ENCODE data around the gene DNAJC13.
"Not testable (repeated sequence)": the region's sequence is repeated elsewhere in the genome, so short reads cannot be mapped to it uniquely, and the experiment has no call there.

The DNAJC13 gene, protein sequence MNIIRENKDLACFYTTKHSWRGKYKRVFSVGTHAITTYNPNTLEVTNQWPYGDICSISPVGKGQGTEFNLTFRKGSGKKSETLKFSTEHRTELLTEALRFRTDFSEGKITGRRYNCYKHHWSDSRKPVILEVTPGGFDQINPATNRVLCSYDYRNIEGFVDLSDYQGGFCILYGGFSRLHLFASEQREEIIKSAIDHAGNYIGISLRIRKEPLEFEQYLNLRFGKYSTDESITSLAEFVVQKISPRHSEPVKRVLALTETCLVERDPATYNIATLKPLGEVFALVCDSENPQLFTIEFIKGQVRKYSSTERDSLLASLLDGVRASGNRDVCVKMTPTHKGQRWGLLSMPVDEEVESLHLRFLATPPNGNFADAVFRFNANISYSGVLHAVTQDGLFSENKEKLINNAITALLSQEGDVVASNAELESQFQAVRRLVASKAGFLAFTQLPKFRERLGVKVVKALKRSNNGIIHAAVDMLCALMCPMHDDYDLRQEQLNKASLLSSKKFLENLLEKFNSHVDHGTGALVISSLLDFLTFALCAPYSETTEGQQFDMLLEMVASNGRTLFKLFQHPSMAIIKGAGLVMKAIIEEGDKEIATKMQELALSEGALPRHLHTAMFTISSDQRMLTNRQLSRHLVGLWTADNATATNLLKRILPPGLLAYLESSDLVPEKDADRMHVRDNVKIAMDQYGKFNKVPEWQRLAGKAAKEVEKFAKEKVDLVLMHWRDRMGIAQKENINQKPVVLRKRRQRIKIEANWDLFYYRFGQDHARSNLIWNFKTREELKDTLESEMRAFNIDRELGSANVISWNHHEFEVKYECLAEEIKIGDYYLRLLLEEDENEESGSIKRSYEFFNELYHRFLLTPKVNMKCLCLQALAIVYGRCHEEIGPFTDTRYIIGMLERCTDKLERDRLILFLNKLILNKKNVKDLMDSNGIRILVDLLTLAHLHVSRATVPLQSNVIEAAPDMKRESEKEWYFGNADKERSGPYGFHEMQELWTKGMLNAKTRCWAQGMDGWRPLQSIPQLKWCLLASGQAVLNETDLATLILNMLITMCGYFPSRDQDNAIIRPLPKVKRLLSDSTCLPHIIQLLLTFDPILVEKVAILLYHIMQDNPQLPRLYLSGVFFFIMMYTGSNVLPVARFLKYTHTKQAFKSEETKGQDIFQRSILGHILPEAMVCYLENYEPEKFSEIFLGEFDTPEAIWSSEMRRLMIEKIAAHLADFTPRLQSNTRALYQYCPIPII (N-terminal part only)

DNA sequence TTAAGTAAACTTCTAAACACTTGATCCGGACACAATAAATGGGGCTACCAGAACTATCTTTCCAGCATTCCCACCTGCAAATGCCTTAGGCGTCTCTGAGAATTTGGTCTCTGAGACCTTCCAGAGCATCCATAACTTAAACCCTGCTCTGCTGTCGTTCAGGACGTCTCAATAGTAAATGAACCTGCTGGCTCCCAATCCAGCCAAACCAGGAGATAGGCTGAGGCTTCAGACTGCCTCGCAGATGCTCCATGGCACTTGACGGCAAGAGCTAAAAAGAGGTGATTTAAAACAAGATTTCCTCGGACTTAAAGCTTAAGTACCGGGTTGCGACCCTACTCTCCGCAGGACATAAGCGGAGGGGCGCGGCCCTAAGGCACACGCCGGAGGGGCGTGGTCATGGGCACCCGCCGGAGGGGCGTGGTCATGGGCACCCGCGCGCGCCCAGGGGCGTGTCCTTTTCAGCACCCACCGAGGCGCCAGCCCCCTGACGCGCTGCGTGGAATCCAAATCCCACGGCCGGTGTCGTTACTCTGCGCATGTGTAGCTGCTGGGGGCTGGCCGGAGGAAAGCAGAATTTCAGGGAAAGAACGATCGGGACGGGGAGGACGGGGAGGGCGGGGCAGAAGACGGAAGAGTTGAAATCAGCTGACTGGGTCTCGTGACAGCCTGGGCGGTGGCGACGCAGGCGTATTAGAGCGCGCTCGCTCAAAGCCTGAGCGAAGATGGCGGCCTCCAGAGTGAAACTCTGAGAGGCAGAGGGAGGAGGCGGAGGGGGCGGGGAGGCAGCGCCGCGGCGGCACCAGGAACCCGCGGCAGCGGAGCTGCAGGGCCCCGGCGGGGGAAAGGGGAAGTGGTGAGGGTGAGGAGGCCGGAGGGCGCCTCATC lies at the start of gene DNAJC13:
DNAJC13 (plus strand) TSS at position 696 of the 888 bp plus-strand sequence. CDS start 17,049 bp downstream, outside the sequence.
- peak; percentile 87 for DNase-seq

GRCh38 chr3:132368515-132368914 lies 48.8 kb upstream of the DNAJC13 start:
- no peak for DNase-seq

DNA sequence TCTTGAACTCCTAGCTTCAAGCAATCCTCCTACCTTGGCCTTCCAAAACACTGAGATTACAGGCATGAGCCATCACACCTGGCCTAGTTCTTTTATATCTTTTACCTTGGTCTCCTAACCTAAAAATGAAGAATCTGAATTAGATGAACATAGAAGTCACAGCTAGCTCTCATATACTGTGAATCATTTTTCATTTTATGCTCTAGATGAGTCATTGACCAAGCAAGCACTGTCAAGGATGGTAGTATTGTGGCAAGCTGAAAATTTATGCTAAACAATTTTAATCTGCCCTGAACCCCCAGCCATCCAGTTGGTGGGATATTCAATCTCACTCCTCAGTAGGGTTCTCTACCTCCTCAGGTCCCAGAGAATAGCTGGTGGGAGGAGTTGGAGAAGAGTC lies 48.3 kb upstream of the DNAJC13 start:
- DNase-seq: no peak

GRCh38 chr3:132376945-132377354 lies 40.4 kb upstream of the DNAJC13 start:
- DNase-seq: not testable (repeated sequence)

DNA sequence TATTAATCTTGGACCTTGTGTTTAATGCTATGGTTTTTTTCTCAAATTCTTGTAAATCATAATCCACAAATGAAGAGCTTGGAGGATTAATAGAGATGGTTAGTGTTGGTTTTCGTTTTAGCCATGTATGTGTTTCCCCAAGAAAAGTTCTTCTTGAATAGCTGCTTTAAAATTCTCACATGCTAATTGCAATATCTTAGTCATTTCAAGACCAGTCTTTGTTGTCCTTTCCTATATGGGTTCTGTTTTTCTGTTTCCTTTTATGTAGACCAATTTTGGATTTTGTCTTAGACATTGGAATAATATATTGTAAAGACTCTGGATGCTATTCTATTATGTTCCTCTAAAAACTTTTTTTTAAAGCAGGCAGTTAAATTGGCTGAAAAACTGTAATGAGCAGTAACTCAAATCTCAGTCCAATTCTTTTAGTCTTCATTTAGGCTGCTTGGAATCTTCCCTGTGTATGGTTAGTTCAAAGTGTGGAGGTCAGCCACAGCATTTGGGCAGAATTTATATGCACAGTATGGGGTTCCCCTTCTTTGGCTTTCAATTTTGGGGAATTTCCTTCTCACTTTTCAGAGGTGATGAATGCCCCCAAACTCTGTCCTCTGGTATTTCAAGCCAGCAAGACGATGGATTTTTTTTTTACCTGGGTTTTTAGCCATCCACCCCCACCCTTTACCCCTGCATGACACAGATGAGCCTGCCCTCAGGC lies 39.1 kb upstream of the DNAJC13 start:
- DNase-seq: no peak

- no peak for DNase-seq
Measured at GRCh38 chr3:132378846-132379245, 38.5 kb upstream of the DNAJC13 start.

DNA sequence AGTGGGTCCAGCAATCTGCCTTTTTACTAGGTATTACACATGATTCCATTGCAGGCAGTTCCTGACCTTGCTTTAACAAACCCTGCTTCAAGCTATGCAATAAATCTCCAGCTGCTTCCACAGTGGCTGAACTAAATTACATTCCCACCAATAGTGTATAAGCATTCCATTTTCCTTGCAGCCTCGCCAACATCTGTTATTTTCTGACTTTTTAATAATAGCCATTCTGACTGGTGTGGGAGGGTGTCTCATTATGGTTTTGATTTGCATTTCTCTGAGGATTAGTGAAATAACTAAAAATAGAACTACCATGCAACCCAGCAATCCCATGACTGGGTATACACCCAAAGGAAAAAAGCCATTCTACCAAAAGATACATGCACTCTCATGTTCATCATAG lies 36.4 kb upstream of the DNAJC13 start:
- DNase-seq: no peak

- no peak for DNase-seq
Measured at GRCh38 chr3:132381348-132381944, 35.9 kb upstream of the DNAJC13 start.

DNA sequence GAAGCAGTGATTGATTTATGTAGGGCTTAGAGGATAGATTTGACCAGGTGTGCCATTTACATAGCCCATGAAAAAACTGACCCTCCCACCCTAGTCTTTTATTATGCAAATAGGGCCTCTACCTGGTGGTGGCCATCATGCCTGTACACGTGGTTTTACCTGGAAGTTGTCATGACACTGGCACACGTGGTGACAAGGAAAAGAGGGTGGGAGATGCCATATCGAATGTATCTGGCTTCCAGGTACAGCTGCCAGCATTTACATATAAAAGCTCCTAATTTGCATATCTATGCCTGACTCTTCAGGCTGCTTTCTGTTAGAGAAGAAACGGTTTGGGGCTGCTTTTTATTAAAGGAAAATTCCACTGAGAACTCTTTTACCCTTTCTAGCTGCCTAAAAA lies 35.0 kb upstream of the DNAJC13 start:
- DNase-seq: no peak

- no peak for DNase-seq
Measured at GRCh38 chr3:132382688-132383194, 34.6 kb upstream of the DNAJC13 start.

- no peak for DNase-seq
Measured at GRCh38 chr3:132386259-132386658, 31.0 kb upstream of the DNAJC13 start.

GRCh38 chr3:132392675-132393074 lies 24.6 kb upstream of the DNAJC13 start:
- not testable (repeated sequence) for DNase-seq

DNA sequence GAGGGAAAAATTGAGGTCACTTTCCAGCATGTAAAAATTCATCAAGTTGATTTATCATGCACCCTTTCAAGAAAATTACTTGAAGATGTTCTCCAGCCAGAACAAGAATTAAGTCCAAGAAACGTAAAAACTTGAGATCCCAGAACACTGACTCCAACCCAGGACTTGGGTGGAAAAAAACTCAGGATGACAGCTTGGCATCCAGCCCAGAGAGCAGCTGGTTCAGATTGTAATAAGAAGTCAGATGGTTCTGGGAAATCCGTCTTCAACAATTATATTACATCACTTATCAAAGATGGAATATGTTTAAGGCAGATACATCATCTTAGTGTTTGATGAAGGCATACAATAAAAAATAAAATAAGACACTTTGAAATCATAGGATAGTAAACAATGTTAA lies 23.0 kb upstream of the DNAJC13 start:
- peak; percentile 34 for DNase-seq

GRCh38 chr3:132395126-132395525 lies 22.2 kb upstream of the DNAJC13 start:
- no peak for DNase-seq

GRCh38 chr3:132396255-132396654 lies 21.0 kb upstream of the DNAJC13 start:
- DNase-seq: no peak

- DNase-seq: not testable (repeated sequence)
Measured at GRCh38 chr3:132396776-132397175, 20.5 kb upstream of the DNAJC13 start.

DNA sequence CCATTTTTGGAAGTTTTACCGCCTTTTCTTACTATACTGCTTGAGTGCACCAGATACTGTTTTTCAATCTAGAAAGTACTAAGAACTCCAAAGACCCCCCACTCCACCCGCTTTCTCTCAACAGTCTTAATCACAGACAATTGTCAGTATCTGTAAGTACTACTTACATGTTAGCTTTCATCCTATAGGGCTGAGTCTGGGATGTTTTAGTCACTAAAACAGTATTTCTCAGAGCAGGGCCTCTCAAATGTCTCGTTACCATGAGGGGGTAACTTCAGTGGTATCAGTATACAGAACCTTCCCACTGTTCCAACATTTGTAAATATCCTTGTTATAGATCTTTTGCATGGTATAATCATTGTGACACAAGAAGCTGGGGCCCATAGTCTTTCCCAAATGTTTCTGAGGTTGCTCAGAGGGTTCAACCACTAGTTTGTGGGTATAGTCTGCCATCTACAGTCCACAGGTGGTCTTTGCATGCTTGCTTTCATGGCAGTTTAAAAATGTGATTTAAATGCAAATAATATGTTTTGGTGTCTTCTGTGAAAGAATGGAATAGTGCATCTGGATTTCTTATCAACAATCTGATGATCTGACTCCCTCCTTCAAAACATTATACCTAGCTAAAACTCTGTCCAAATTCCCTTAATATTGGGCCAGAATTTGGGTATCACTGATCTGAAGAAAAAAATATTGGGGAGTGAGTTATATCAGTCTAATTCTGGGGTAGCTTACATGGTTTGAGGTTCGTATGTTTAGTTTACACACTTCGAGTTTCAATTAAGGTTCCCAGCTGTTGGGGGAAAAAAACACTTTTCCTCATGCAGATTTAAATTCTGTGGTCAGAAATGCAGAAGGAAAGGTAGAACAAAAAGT lies 18.0 kb upstream of the DNAJC13 start:
- peak; percentile 38 for DNase-seq

DNA sequence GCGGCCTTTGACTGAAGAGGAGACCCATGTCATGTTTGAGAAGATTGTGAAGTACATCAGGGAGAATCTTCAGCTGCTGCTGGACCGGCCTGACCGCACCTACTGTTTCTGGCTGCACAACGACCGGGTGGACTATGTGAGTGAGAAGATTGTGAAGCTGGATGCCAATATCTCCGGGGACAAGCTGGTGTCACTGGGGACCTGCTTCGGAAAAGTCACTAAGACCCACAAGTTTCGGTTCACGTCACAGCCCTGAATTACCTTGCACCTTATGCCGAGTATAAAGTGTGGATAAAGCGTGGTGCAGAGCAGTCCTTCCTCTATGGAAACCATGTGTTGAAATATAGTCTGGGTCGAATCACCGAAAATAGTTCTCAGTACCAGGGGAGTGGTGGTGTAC lies 16.0 kb upstream of the DNAJC13 start:
- DNase-seq: no peak

DNA sequence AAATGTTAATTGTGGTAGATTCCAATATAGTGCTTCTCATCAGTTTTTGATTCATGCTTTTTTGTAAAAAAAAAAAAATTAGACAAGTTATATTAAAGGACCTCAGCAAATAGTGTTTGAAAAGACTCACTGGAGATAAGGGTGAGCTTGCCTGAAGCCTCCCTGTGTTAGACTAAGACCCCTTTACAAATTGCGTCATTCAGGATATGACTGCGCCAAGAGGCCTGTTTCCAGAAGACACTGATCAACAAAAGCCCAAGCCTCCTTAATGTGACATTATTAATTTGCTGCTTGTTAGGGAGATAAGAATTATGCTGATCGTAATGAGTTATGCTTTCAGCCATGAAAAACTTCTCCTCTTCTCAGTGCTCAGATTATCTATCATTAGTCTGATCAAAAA lies 13.0 kb upstream of the DNAJC13 start:
- no peak for DNase-seq

- no peak for DNase-seq
Measured at GRCh38 chr3:132405188-132405587, 12.1 kb upstream of the DNAJC13 start.

Measured in DMS 273 treated with DMSO at 0.1 percent for 48 hours (cell line).